PC-3 (cell line): ENCODE measurements around the gene SENP5. TPM values are rescaled to one million over a fixed set of nuclear protein-coding genes. Genes with fewer than 3 reads are reported as not detected.
A peak's percentile ranks its signal among the peaks of the same experiment; 100 is the strongest.
"Not testable (repeated sequence)": the region's sequence is repeated elsewhere in the genome, so short reads cannot be mapped to it uniquely, and the experiment has no call there.

Experiments
- ATAC-seq: fragments of 200-7000 bp; cut with Tn5 transposase; 2 replicates; pipeline ENCODE4 v1.9.1; 2020; ENCODE audit warnings: mild to moderate bottlenecking, moderate library complexity
- BruUV-seq: library from RNA; stranded (reverse); fragments of 400-500 nt; replicated peaks from 2 replicates; lab custom pipeline; 2021; lab: Mats Ljungman, UMichigan
- CTCF ChIA-PET: fragments of 300-600 bp; sonication (Branson Sonifier 250); formaldehyde crosslinking; loops from one replicate; lab custom pipeline; 2022; ENCODE audit warnings: antibody characterized with exemption; lab: Charles Lee
- POLR2A ChIA-PET: fragments of 300-600 bp; sonication (Branson Sonifier 250); formaldehyde crosslinking; loops from one replicate; lab custom pipeline; 2022; ENCODE audit warnings: antibody characterized with exemption; ENCODE audit not compliant: unreplicated experiment; lab: Charles Lee
- DNase-seq: peaks from one replicate; pipeline ENCODE4 v3.0.0-alpha.2; 2015
- H2AFZ ChIP-seq: fragments of 300-600 bp; sonication (generic); 2 replicates; pipeline ENCODE4 v1.6.0; 2016; ENCODE audit warnings: antibody characterized with exemption, low read length
- H3F3A ChIP-seq: fragments of 300-600 bp; sonication (generic); one replicate; pipeline ENCODE4 v1.6.0; 2017; ENCODE audit warnings: antibody characterized with exemption, low read length, control low read depth, mild to moderate bottlenecking; ENCODE audit not compliant: unreplicated experiment
- H3K27ac ChIP-seq: fragments of 300-600 bp; sonication (generic); 2 replicates; pipeline ENCODE4 v1.5.1; 2016; ENCODE audit warnings: mild to moderate bottlenecking, low read length
- H3K27me3 ChIP-seq: fragments of 300-600 bp; sonication (generic); 2 replicates; pipeline ENCODE4 v1.6.1; 2016; ENCODE audit warnings: low read length, mixed read lengths
- H3K36me3 ChIP-seq: fragments of 300-600 bp; sonication (generic); 2 replicates; pipeline ENCODE4 v1.6.1; 2016; ENCODE audit warnings: low read depth, mixed run types, low read length, mixed read lengths
- H3K4me1 ChIP-seq: fragments of 300-600 bp; sonication (generic); 2 replicates; pipeline ENCODE4 v1.5.1; 2016; ENCODE audit warnings: low read length; ENCODE audit not compliant: insufficient read depth
- H3K4me2 ChIP-seq: fragments of 300-600 bp; sonication (generic); 2 replicates; pipeline ENCODE4 v1.6.0; 2016; ENCODE audit warnings: low read length
- H3K4me3 ChIP-seq: fragments of 300-600 bp; sonication (generic); 2 replicates; pipeline ENCODE4 v1.5.1; 2016; ENCODE audit warnings: mild to moderate bottlenecking, low read length, mixed read lengths
- H3K79me2 ChIP-seq: fragments of 300-600 bp; sonication (generic); 2 replicates; pipeline ENCODE4 v1.6.1; 2017; ENCODE audit warnings: low read length, mixed read lengths
- H3K9ac ChIP-seq: fragments of 300-600 bp; sonication (generic); 2 replicates; pipeline ENCODE4 v1.6.0; 2016; ENCODE audit warnings: mild to moderate bottlenecking, low read length
- H3K9me2 ChIP-seq: fragments of 300-600 bp; sonication (generic); replicated peaks from 2 replicates; pipeline ENCODE4 v1.6.1; 2016; ENCODE audit warnings: mixed run types, low read length, mixed read lengths
- H3K9me3 ChIP-seq: fragments of 300-600 bp; sonication (generic); 2 replicates; pipeline ENCODE4 v1.6.1; 2016; ENCODE audit warnings: low read length, mixed read lengths
- H4K20me1 ChIP-seq: fragments of 300-600 bp; sonication (generic); 2 replicates; pipeline ENCODE4 v1.6.1; 2016; ENCODE audit warnings: low read length, mixed read lengths
- EZH2 ChIP-seq: fragments of 300-600 bp; sonication (generic); IDR thresholded peaks from one replicate; pipeline ENCODE4 v1.6.1; 2017; ENCODE audit warnings: antibody characterized with exemption, mild to moderate bottlenecking, low read length; ENCODE audit not compliant: unreplicated experiment
- EZH2phosphoT487 ChIP-seq: fragments of 300-600 bp; sonication (generic); IDR thresholded peaks from 2 replicates; pipeline ENCODE4 v1.6.1; 2018; ENCODE audit warnings: mild to moderate bottlenecking, antibody characterized with exemption, low read length, borderline replicate concordance
- intact Hi-C: fragments of 100-400 bp; cut with micrococcal nuclease; formaldehyde crosslinking; loops from 2 replicates; pipeline ENCODE4 v1.9.0; 2023
- total RNA-seq: library from RNA; depleted of rRNA; stranded (reverse); fragments of >200 nt; gene quantifications from 2 replicates; pipeline ENCODE4 v1.2.3, GENCODE V29; 2014
- TF ChIP-seq, protein P1 (sequence below): fragments of 300-600 bp; sonication (generic); conservative IDR thresholded peaks from 2 replicates; pipeline ENCODE4 v1.5.1; 2017; ENCODE audit warnings: antibody characterized with exemption, low read depth, mild to moderate bottlenecking, low read length

The SENP5 gene
- total RNA-seq, 1 experiment from 2014 or later: 34.2 TPM

DNA sequence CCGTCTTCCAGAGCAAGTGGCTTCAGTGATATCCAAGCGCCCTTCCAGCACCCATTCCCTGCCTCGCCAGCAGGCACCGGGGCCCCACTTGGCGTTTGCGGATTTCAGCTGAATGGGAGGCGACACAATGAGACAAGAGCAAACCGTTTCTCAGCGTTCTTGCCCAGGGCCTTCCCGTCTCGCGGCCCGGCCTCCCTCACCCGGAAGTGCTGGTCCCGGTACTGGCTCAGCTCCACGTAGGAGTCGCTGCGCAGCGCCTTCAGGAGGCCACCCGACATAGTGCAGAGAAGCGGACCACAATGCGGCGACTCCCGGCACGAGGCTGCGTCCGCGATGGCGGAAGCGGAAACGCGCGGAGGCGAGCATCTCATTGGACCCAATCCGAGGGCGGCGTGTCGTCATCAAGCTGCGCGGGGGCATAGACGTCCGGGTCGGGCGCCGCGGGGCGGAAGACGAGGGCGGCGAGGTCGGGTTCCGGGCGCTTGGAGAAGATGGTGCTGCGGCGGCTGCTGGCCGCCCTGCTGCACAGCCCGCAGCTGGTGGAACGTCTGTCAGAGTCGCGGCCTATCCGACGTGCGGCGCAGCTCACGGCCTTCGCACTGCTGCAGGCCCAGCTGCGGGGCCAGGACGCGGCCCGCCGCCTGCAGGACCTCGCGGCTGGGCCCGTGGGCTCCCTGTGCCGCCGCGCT, 74.7 kb downstream of the SENP5 start, which contains the start of gene NCBP2:
NCBP2 (minus strand) TSS at position 303 of the 689 bp plus-strand sequence; CDS start at position 278, 25 bp downstream.
- Histone ChIP-seq H3K4me3 (peak within 1 kb of the TSS; percentile 95), H3K27ac (peak within 1 kb of the TSS; percentile 84), H3K79me2 (peaks cover 67% of the 10 kb centered on the region), H3K4me1 (peaks cover 13% of the 10 kb centered on the region), H3K9me2 (no peaks in the 10 kb centered on the region), H3F3A (no peaks in the 10 kb centered on the region), H3K36me3 (peaks cover 30% of the 10 kb centered on the region), H3K9me3 (no peaks in the 10 kb centered on the region), H2AFZ (peak within 1 kb of the TSS; percentile 90), H3K9ac (peak within 1 kb of the TSS; percentile 97), H3K27me3 (no peaks in the 10 kb centered on the region), H3K4me2 (peak within 1 kb of the TSS; percentile 99), H4K20me1 (peaks cover 6% of the 10 kb centered on the region; the same call in 1 of the 2 replicates)
- DNase-seq: peak; percentile 98
- ATAC-seq: peak; percentile 89
- ChIA-PET CTCF (interaction anchor here (0.5 to 0.7 kb wide), 3 partner anchors 403 to 914 kb away, joined by 3 to 4 read pairs (median 3); no protein-coding TSS in a partner anchor), POLR2A (interaction anchor here (0.5 to 0.7 kb wide), 2 partner anchors 75 to 225 kb away, joined by 3 to 11 read pairs; no protein-coding TSS in a partner anchor)
- BruUV-seq: no TSS peak
- TF ChIP-seq, protein P1, sequence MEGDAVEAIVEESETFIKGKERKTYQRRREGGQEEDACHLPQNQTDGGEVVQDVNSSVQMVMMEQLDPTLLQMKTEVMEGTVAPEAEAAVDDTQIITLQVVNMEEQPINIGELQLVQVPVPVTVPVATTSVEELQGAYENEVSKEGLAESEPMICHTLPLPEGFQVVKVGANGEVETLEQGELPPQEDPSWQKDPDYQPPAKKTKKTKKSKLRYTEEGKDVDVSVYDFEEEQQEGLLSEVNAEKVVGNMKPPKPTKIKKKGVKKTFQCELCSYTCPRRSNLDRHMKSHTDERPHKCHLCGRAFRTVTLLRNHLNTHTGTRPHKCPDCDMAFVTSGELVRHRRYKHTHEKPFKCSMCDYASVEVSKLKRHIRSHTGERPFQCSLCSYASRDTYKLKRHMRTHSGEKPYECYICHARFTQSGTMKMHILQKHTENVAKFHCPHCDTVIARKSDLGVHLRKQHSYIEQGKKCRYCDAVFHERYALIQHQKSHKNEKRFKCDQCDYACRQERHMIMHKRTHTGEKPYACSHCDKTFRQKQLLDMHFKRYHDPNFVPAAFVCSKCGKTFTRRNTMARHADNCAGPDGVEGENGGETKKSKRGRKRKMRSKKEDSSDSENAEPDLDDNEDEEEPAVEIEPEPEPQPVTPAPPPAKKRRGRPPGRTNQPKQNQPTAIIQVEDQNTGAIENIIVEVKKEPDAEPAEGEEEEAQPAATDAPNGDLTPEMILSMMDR: peak; percentile 63
- no peak for TF ChIP-seq EZH2phosphoT487
- TF ChIP-seq EZH2: no peak
- intact Hi-C loops: no loop called here

DNA sequence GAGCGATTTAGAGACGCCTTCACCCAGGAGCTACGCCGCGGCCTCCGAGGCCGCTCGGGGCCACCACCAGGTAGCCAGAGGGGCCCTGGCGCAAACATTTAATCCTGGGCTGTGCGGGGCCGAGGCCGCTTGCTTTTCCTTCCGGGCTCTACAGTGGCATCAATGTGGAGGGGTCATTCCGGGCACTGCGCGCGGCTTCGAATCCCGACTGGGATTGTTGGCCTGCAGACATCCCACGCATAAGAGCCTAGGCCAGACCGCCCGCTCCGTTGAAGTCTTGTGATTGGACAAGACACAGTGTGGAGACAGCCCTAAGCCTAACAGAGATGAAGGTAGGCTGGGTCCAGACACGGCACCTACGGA, 75.2 kb downstream of the SENP5 start:
- TSS peak; percentile 74 for BruUV-seq

DNA sequence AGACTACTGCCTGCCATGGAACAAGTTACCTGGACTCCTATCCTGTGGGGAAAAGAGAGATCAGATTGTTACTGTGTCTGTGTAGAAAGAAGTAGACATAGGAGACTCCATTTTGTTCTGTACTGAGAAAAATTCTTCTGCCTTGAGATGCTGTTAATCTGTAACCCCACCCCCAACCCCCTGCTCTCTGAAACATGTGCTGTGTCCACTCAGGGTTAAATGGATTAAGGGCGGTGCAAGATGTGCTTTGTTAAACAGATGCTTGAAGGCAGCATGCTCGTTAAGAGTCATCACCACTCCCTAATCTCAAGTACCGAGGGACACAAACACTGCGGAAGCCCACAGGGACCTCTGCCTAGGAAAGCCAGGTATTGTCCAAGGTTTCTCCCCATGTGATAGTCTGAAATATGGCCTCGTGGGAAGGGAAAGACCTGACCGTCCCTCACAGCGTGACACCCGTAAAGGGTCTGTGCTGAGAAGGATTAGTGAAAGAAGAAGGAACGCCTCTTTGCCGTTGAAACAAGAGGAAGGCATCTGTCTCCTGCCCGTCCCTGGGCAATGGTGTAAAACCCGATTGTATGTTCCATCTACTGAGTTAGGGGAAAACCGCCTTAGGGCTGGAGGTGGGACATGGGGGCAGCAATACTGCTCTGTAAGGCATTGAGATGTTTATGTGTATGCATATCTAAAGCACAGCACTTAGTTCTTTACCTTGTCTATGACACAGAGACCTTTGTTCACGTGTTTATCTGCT, 76.5 kb downstream of the SENP5 start:
- BruUV-seq, H4K20me1 ChIP-seq, H3K9me3 ChIP-seq, H3F3A ChIP-seq, H2AFZ ChIP-seq, ATAC-seq, POLR2A ChIA-PET, CTCF ChIA-PET, H3K27me3 ChIP-seq, H3K9me2 ChIP-seq, H3K27ac ChIP-seq, DNase-seq, intact Hi-C loops: not testable (repeated sequence)
- peak overlapping the region; percentile 97; the same call in 1 of the 2 replicates for H3K9ac ChIP-seq
- peaks cover 13% of the 10 kb centered on the region for H3K4me1 ChIP-seq
- H3K4me2 ChIP-seq: peak overlapping the region; percentile 94
- H3K36me3 ChIP-seq: peaks cover 11% of the 10 kb centered on the region; the same call in 1 of the 2 replicates
- H3K79me2 ChIP-seq: peaks cover 50% of the 10 kb centered on the region
- H3K4me3 ChIP-seq: peak overlapping the region; percentile 95

More for the DNA sequence above, 75.2 kb downstream of the SENP5 start:
- H2AFZ ChIP-seq: peak overlapping the region; percentile 71
- peaks cover 63% of the 10 kb centered on the region for H3K79me2 ChIP-seq
- no peaks in the 10 kb centered on the region for H3K27me3 ChIP-seq
- peak overlapping the region; percentile 97 for H3K9ac ChIP-seq
- H3K9me3 ChIP-seq: no peaks in the 10 kb centered on the region
- no peaks in the 10 kb centered on the region for H3F3A ChIP-seq
- ChIA-PET POLR2A (no interaction called here), CTCF (interaction anchor here (0.6 to 0.7 kb wide), 2 partner anchors 404 to 542 kb away, joined by 3 read pairs; no protein-coding TSS in a partner anchor)
- H3K27ac ChIP-seq: peak overlapping the region; percentile 23
- H4K20me1 ChIP-seq: peaks cover 6% of the 10 kb centered on the region; the same call in 1 of the 2 replicates
- TF ChIP-seq, protein P1: no peak
- TF ChIP-seq EZH2phosphoT487 (no peak), EZH2 (no peak)
- H3K36me3 ChIP-seq: peaks cover 24% of the 10 kb centered on the region; the same call in 1 of the 2 replicates
- peaks cover 13% of the 10 kb centered on the region for H3K4me1 ChIP-seq
- peak; percentile 1; the same call in 1 of the 2 replicates for ATAC-seq
- peak overlapping the region; percentile 95 for H3K4me3 ChIP-seq
- peak overlapping the region; percentile 94 for H3K4me2 ChIP-seq
- DNase-seq: no peak
- intact Hi-C loops: no loop called here
- no peaks in the 10 kb centered on the region for H3K9me2 ChIP-seq
